ENCODE data around the gene MARCHF2.

The MARCHF2 gene

DNA sequence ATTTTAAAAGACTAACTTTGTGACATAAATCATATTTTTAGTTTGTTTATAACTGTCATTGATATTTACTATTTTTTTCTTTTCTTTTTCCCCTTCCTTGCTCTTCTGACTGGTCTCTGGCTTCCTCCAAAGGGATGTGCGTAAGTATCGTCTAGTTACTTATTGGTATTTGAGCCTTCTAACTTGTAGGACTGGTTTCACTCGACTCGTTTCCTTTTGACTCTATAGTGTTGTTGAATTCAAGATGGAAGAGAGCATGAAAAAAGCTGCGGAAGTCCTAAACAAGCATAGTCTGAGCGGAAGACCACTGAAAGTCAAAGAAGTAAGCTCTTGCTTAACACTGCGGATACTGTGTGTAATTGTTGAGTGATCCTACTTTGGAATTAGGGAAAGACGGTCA is 50.3 kb downstream of the MARCHF2 start:
- DNase-seq (ENCODE audit: low spot score) = no peak
- H3K27ac ChIP-seq = no peak overlapping the region

DNA sequence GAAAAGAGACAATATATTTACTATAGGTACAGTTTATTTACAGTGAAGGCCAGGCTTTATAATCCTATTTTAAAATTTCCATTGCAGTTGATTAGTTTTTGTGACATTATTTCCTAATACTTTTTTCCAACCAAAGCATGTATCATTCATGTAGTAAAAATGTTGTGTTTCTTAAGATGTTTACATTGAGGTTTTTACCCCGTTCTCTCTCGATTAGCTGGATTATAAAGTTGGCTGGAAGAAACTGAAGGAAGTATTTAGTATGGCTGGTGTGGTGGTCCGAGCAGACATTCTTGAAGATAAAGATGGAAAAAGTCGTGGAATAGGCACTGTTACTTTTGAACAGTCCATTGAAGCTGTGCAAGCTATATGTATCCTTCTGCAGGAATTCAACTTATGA is 52.9 kb downstream of the MARCHF2 start:
- TF ChIP-seq, protein P1, sequence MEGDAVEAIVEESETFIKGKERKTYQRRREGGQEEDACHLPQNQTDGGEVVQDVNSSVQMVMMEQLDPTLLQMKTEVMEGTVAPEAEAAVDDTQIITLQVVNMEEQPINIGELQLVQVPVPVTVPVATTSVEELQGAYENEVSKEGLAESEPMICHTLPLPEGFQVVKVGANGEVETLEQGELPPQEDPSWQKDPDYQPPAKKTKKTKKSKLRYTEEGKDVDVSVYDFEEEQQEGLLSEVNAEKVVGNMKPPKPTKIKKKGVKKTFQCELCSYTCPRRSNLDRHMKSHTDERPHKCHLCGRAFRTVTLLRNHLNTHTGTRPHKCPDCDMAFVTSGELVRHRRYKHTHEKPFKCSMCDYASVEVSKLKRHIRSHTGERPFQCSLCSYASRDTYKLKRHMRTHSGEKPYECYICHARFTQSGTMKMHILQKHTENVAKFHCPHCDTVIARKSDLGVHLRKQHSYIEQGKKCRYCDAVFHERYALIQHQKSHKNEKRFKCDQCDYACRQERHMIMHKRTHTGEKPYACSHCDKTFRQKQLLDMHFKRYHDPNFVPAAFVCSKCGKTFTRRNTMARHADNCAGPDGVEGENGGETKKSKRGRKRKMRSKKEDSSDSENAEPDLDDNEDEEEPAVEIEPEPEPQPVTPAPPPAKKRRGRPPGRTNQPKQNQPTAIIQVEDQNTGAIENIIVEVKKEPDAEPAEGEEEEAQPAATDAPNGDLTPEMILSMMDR (IDR thresholded peaks at IDR 0.05) = no peak
- Histone ChIP-seq H3K27ac (no peak overlapping the region), H3K4me3 (no peak overlapping the region)
- no peak for DNase-seq (ENCODE audit: low spot score)

More for the DNA sequence above, 50.3 kb downstream of the MARCHF2 start:
- TF ChIP-seq, protein P1 (IDR thresholded peaks at IDR 0.05) = no peak
- H3K4me3 ChIP-seq = no peak overlapping the region

DNA sequence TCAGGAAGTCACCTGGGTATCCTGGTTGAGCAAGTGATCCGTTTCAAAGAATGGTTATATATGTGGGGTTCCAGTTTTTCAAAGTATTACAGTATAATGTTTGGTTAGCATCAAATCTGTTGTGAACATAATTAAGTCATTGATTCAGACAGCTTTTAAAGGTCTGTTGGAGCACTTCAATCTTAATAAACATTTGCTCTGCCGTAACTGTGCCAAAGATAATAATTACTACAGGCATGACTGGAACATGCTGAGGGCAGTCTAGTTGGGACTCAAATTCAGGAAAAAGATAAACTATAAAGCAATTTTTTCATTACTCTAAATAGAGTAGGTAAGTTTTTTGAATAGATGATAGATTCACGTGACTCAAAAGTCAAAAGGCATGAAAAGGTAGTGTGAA is 55.0 kb downstream of the MARCHF2 start:
- TF ChIP-seq, protein P1 (IDR thresholded peaks at IDR 0.05) = no peak
- Histone ChIP-seq H3K4me3 (no peak overlapping the region), H3K27ac (no peak overlapping the region)
- no peak for DNase-seq (ENCODE audit: low spot score)

DNA sequence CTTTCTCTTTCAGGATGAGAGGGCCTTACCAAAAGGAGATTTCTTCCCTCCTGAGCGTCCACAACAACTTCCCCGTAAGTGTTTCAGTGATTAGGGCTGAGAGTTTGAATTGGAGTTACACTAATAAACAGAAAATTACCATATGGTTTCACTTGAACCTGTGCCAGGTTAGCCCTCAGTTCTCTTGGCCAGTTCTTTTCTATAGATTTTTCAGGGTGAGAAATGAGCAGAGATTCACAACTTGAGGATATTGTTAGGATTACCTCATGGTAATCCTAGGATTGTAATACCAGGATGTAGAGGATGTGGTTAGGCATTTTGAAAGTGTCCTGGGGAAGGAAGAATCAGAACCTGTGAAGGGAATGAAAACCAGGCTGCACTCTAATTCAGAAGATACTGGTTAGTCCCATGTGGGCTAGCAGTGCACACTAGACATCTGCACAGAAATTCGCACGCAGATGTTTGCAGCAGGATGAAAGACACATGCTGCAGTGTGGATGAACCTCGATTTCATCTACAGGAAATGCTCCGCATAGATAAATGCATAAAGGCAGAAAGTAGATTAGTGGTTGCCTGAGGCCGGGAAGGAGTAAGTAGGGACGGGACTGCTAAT is 55.8 kb downstream of the MARCHF2 start:
- no peak overlapping the region for H3K4me3 ChIP-seq
- DNase-seq (ENCODE audit: low spot score) = no peak
- TF ChIP-seq, protein P1 (IDR thresholded peaks at IDR 0.05) = no peak
- no peak overlapping the region for H3K27ac ChIP-seq

DNA sequence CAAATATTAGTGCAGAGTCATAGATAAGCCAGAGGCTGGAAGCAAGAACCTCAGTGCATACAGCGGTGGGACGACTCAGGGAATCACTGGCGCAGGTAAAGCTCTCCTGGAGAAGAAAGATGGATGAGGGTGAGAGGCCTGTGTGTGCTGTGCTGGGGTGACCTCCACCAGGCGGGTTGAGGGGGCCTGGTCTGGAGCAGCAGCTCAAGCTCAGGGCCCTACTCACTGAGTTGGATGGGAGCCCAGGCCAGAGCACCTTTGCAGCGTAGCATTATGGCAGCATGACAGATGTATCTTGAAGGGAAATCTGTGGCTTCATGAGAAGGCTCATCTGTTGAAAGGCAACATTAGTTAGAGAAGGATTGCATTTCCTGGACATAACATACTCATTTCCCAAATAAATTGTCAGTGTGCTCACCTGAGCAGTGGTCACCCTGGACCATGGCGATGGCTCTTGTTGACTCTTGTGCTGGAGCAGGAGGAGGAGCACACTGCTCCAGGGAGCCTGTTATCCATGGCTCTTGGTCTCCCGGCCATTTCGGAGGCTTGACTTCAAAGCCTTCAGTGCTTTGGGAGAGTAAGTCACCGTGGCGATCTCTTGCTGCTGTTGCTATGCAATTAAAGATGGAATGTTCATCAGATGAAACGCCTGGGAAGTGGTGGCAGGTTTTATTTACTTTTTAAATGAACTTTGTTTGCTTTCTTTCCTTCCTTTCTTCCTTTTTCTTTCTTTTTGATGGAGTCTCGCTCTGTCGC is 56.7 kb downstream of the MARCHF2 start:
- no peak for DNase-seq (ENCODE audit: low spot score)
- Histone ChIP-seq H3K27ac (no peak overlapping the region), H3K4me3 (no peak overlapping the region)
- TF ChIP-seq, protein P1 (IDR thresholded peaks at IDR 0.05) = no peak

DNA sequence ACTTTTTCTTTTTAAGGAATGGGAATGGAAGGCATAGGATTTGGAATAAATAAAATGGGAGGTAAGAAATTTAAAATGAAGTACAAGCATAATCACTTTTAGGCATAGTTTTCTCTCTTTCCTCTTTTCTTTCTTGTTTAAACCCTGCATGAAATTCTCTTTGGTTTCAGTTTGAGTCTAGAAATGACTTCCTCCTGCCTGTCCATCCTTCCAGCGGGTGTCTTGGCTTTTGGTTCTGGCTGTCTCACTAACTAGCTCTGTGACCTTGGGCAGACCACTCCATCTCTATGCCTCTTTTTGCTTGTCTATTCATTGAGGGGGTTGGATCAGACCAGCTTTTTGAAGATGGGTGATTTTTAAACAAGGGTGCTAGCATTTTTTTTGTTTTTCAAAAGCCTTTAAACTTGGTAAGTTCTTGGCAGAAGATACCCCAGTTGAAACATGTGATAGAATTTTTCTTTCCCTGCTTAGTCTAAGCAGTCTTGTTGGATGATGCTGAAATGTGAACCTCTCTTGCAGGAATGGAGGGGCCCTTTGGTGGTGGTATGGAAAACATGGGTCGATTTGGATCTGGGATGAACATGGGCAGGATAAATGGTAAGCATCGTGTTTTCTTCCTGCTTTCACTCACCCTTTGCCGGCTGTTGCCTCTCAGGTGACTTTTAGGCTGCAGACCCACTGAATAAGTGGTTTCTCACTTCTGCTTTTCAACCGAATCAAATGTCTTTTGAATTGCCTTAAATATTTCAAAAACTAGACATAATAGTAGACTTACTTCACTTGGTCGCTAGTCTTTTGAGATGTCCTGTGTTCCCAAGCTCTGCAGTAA is 60.8 kb downstream of the MARCHF2 start:
- TF ChIP-seq, protein P1 (IDR thresholded peaks at IDR 0.05) = no peak
- no peak for DNase-seq (ENCODE audit: low spot score)
- no peak overlapping the region for H3K4me3 ChIP-seq
- H3K27ac ChIP-seq = no peak overlapping the region
